NCI-H1417 treated with DMSO at 0.1 percent for 48 hours (cell line): ENCODE data around the gene NFIB.

Experiments
- DNase-seq: peaks from one replicate; lab custom pipeline; 2025; lab: John Stamatoyannopoulos, UW

Gene NFIB

GRCh38 chr9:14306672-14307660 is 7.0 kb downstream of the NFIB start:
- no peak for DNase-seq

- no peak for DNase-seq
These were observed 7.8 kb downstream of the NFIB start for GRCh38 chr9:14306188-14306587.

GRCh38 chr9:14304259-14304658 is 9.7 kb downstream of the NFIB start:
- no peak for DNase-seq

- DNase-seq, result no peak
These were observed 10.4 kb downstream of the NFIB start for GRCh38 chr9:14303521-14303920.

- DNase-seq, result no peak
These were observed 10.8 kb downstream of the NFIB start for GRCh38 chr9:14303100-14303499.

GRCh38 chr9:14302405-14302804 is 11.5 kb downstream of the NFIB start:
- DNase-seq, result no peak

GRCh38 chr9:14301583-14302021 is 12.3 kb downstream of the NFIB start:
- no peak for DNase-seq

GRCh38 chr9:14301006-14301405 is 12.9 kb downstream of the NFIB start:
- no peak for DNase-seq

GRCh38 chr9:14300588-14300987 is 13.4 kb downstream of the NFIB start:
- DNase-seq, result no peak

- no peak for DNase-seq
These were observed 13.9 kb downstream of the NFIB start for GRCh38 chr9:14300040-14300439.

- no peak for DNase-seq
These were observed 15.3 kb downstream of the NFIB start for GRCh38 chr9:14298601-14299022.

GRCh38 chr9:14296495-14297113 is 17.3 kb downstream of the NFIB start:
- no peak for DNase-seq

- DNase-seq, result no peak
These were observed 19.3 kb downstream of the NFIB start for GRCh38 chr9:14294659-14295058.

- DNase-seq, result no peak
These were observed 20.1 kb downstream of the NFIB start for GRCh38 chr9:14293801-14294200.

- no peak for DNase-seq
These were observed 21.7 kb downstream of the NFIB start for GRCh38 chr9:14292181-14292739.

- DNase-seq, result no peak
These were observed 24.0 kb downstream of the NFIB start for GRCh38 chr9:14289916-14290315.

- DNase-seq, result no peak
These were observed 25.5 kb downstream of the NFIB start for GRCh38 chr9:14288433-14288832.

- DNase-seq, result no peak
These were observed 27.8 kb downstream of the NFIB start for GRCh38 chr9:14286121-14286520.

- no peak for DNase-seq
These were observed 30.7 kb downstream of the NFIB start for GRCh38 chr9:14283276-14283675.

- DNase-seq, result no peak
These were observed 32.1 kb downstream of the NFIB start for GRCh38 chr9:14281876-14282275.

- no peak for DNase-seq
These were observed 32.7 kb downstream of the NFIB start for GRCh38 chr9:14281136-14281795.

GRCh38 chr9:14279671-14280070 is 34.3 kb downstream of the NFIB start:
- no peak for DNase-seq
